GM18873 (cell line): Measurements from ENCODE around the gene ZRANB3.
A peak's percentile ranks its signal among the peaks of the same experiment; 100 is the strongest.
"Not testable (repeated sequence)": the region's sequence is repeated elsewhere in the genome, so short reads cannot be mapped to it uniquely, and the experiment has no call there.

ENCODE experiments used
- ATAC-seq: cut with Tn5 transposase; IDR thresholded peaks from one replicate; pipeline ENCODE4 v1.9.1; 2021; ENCODE audit warnings: mild to moderate bottlenecking, moderate library complexity, moderate number of reproducible peaks; ENCODE audit not compliant: unreplicated experiment, low FRiP score

ZRANB3 gene

GRCh38 chr2:135530313-135531230 lies at the start of gene ZRANB3:
Gene ZRANB3, minus strand, starts transcription at chr2:135531218.
- peak; percentile 66 for ATAC-seq

GRCh38 chr2:135573620-135574019 lies 42.6 kb upstream of the ZRANB3 start:
- ATAC-seq = no peak

GRCh38 chr2:135570884-135571283 lies 39.9 kb upstream of the ZRANB3 start:
- ATAC-seq = no peak

GRCh38 chr2:135563793-135564192 lies 32.8 kb upstream of the ZRANB3 start:
- no peak for ATAC-seq

- no peak for ATAC-seq
These were observed 30.9 kb upstream of the ZRANB3 start for GRCh38 chr2:135561925-135562324.

- ATAC-seq = no peak
These were observed 26.5 kb upstream of the ZRANB3 start for GRCh38 chr2:135557530-135557929.

GRCh38 chr2:135555311-135555710 lies 24.3 kb upstream of the ZRANB3 start:
- ATAC-seq = no peak

- ATAC-seq = no peak
These were observed 21.9 kb upstream of the ZRANB3 start for GRCh38 chr2:135552887-135553286.

GRCh38 chr2:135551356-135551755 lies 20.3 kb upstream of the ZRANB3 start:
- ATAC-seq = no peak

- ATAC-seq = no peak
These were observed 16.3 kb upstream of the ZRANB3 start for GRCh38 chr2:135547311-135547710.

- no peak for ATAC-seq
These were observed 15.4 kb upstream of the ZRANB3 start for GRCh38 chr2:135546436-135546835.

- not testable (repeated sequence) for ATAC-seq
These were observed 2.5 kb upstream of the ZRANB3 start for GRCh38 chr2:135533545-135533944.

GRCh38 chr2:135532581-135532980 lies 1.6 kb upstream of the ZRANB3 start:
- no peak for ATAC-seq

GRCh38 chr2:135531231-135532197 lies 496 bp upstream of the ZRANB3 start, which contains the start of gene R3HDM1:
Gene R3HDM1, plus strand, starts transcription at chr2:135531484. Its CDS starts 73,362 bp downstream, at chr2:135604846.
- ATAC-seq = peak; percentile 74

GRCh38 chr2:135528006-135528405 lies 3.0 kb downstream of the ZRANB3 start:
- no peak for ATAC-seq

GRCh38 chr2:135525786-135526185 lies 5.2 kb downstream of the ZRANB3 start:
- no peak for ATAC-seq

GRCh38 chr2:135512099-135512498 lies 18.9 kb downstream of the ZRANB3 start:
- no peak for ATAC-seq

- no peak for ATAC-seq
These were observed 20.4 kb downstream of the ZRANB3 start for GRCh38 chr2:135510577-135510976.

- ATAC-seq = no peak
These were observed 26.2 kb downstream of the ZRANB3 start for GRCh38 chr2:135504811-135505210.

GRCh38 chr2:135498588-135498987 lies 32.4 kb downstream of the ZRANB3 start:
- ATAC-seq = not testable (repeated sequence)

- no peak for ATAC-seq
These were observed 36.1 kb downstream of the ZRANB3 start for GRCh38 chr2:135494917-135495316.
